Measurements from ENCODE around the gene IGSF6.

Gene IGSF6

GRCh38 chr16:21602785-21603184 is 49.6 kb downstream of the IGSF6 start:
- no peak for DNase-seq (ENCODE audit: low read depth in 1 of 2, low spot score in 1 of 2)

GRCh38 chr16:21600031-21600773 is 52.2 kb downstream of the IGSF6 start:
- no peak for DNase-seq (ENCODE audit: low read depth in 1 of 2, low spot score in 1 of 2)

- peak; percentile 92 for DNase-seq (ENCODE audit: low read depth in 1 of 2, low spot score in 1 of 2)
These were observed 53.0 kb downstream of the IGSF6 start, which contains the start of gene METTL9 for GRCh38 chr16:21599122-21600030. METTL9 (plus strand) TSS chr16:21599577; CDS start chr16:21599734, 157 bp downstream.

GRCh38 chr16:21598701-21599121 is 53.7 kb downstream of the IGSF6 start:
- no peak for DNase-seq (ENCODE audit: low read depth in 1 of 2, low spot score in 1 of 2)

- no peak for DNase-seq (ENCODE audit: low read depth in 1 of 2, low spot score in 1 of 2)
These were observed 54.2 kb downstream of the IGSF6 start for GRCh38 chr16:21598206-21598605.

GRCh38 chr16:21597561-21598030 is 54.8 kb downstream of the IGSF6 start:
- DNase-seq (ENCODE audit: low read depth in 1 of 2, low spot score in 1 of 2): no peak

GRCh38 chr16:21593530-21594289 is 58.7 kb downstream of the IGSF6 start:
- no peak for DNase-seq (ENCODE audit: low read depth in 1 of 2, low spot score in 1 of 2)

GRCh38 chr16:21592191-21592590 is 60.2 kb downstream of the IGSF6 start:
- DNase-seq (ENCODE audit: low read depth in 1 of 2, low spot score in 1 of 2): no peak

GRCh38 chr16:21590796-21591195 is 61.6 kb downstream of the IGSF6 start:
- DNase-seq (ENCODE audit: low read depth in 1 of 2, low spot score in 1 of 2): no peak

- DNase-seq (ENCODE audit: low read depth in 1 of 2, low spot score in 1 of 2): no peak
These were observed 62.1 kb downstream of the IGSF6 start for GRCh38 chr16:21590287-21590686.

GRCh38 chr16:21589551-21589950 is 62.9 kb downstream of the IGSF6 start:
- DNase-seq (ENCODE audit: low read depth in 1 of 2, low spot score in 1 of 2): no peak

Measured in stimulated activated CD4-positive, alpha-beta T cell treated with anti-CD3 and anti-CD28 coated beads, Interleukin-15, amount 100 ng/mL, for 1 hour (primary cell).